HEK293 (cell line): Measurements from ENCODE around the gene ENDOV.

ENCODE experiments used
- KLF16 ChIP-seq: fragments of 450-650 bp; formaldehyde crosslinking; IDR thresholded peaks from 2 replicates; pipeline ENCODE4 v1.5.1; 2017; ENCODE audit warnings: missing biosample characterization, missing genetic modification characterization
- PATZ1 ChIP-seq: fragments of 450-650 bp; formaldehyde crosslinking; IDR thresholded peaks from 2 replicates; pipeline ENCODE4 v1.5.1; 2016; ENCODE audit warnings: missing biosample characterization, missing genetic modification characterization
- REST ChIP-seq: fragments of 450-650 bp; formaldehyde crosslinking; IDR thresholded peaks from 2 replicates; pipeline ENCODE4 v1.5.1; 2016; ENCODE audit warnings: missing biosample characterization, missing genetic modification characterization
- ZNF114 ChIP-seq: fragments of 450-650 bp; formaldehyde crosslinking; IDR thresholded peaks from 2 replicates; pipeline ENCODE4 v1.5.0; 2017; ENCODE audit warnings: missing biosample characterization, missing genetic modification characterization
- ZNF132 ChIP-seq: fragments of 450-650 bp; formaldehyde crosslinking; IDR thresholded peaks from 2 replicates; pipeline ENCODE4 v1.5.1; 2017; ENCODE audit warnings: missing biosample characterization, missing genetic modification characterization, borderline replicate concordance
- ZNF155 ChIP-seq: fragments of 450-650 bp; formaldehyde crosslinking; IDR thresholded peaks from 2 replicates; pipeline ENCODE4 v1.5.1; 2016; ENCODE audit warnings: missing biosample characterization, missing genetic modification characterization
- ZNF302 ChIP-seq: fragments of 450-650 bp; formaldehyde crosslinking; IDR thresholded peaks from 2 replicates; pipeline ENCODE4 v1.5.1; 2016; ENCODE audit warnings: missing biosample characterization, missing genetic modification characterization, low read depth
- ZNF76 ChIP-seq: fragments of 450-650 bp; formaldehyde crosslinking; IDR thresholded peaks from 2 replicates; pipeline ENCODE4; 2016; ENCODE audit warnings: low read depth, missing biosample characterization, missing genetic modification characterization, borderline replicate concordance
- ZSCAN16 ChIP-seq: fragments of 450-650 bp; formaldehyde crosslinking; IDR thresholded peaks from 2 replicates; pipeline ENCODE4 v1.5.1; 2016; ENCODE audit warnings: missing biosample characterization, missing genetic modification characterization
- TF ChIP-seq, protein P1 (sequence below): fragments of 450-650 bp; formaldehyde crosslinking; IDR thresholded peaks from 2 replicates; pipeline ENCODE4 v1.5.1; 2016; ENCODE audit warnings: missing biosample characterization, missing genetic modification characterization
- TF ChIP-seq, protein P2 (sequence below): fragments of 450-650 bp; formaldehyde crosslinking; IDR thresholded peaks from 2 replicates; pipeline ENCODE4 v1.5.1; 2017; ENCODE audit warnings: missing biosample characterization, mild to moderate bottlenecking, missing genetic modification characterization, moderate library complexity

DNA sequence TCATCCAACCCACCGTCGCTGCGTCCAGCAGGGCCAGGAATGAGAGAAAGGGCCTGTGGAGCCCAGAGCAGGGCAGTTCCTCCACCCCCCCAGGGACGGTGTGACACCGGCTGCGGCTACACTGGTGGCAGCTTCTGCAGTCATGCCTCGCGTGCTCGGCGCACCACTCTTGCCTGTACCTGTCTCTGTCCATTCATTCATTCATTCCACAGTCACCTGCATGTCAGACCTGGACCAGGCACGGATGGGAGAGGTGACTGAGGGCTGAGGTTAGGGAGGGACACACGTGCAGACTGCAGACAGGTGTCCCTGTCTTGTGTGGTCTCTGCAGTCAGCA lies 27.3 kb downstream of the ENDOV start:
- TF ChIP-seq ZNF302 (tag by site-specific recombination) (no peak), ZNF132 (no peak), KLF16 (tag by site-specific recombination) (no peak), ZNF155 (tag by site-specific recombination) (no peak), ZSCAN16 (tag by site-specific recombination) (no peak), ZNF114 (tag by site-specific recombination) (no peak), REST (tag by site-specific recombination) (no peak), ZNF76 (no peak), PATZ1 (no peak)
- TF ChIP-seq, protein P1, sequence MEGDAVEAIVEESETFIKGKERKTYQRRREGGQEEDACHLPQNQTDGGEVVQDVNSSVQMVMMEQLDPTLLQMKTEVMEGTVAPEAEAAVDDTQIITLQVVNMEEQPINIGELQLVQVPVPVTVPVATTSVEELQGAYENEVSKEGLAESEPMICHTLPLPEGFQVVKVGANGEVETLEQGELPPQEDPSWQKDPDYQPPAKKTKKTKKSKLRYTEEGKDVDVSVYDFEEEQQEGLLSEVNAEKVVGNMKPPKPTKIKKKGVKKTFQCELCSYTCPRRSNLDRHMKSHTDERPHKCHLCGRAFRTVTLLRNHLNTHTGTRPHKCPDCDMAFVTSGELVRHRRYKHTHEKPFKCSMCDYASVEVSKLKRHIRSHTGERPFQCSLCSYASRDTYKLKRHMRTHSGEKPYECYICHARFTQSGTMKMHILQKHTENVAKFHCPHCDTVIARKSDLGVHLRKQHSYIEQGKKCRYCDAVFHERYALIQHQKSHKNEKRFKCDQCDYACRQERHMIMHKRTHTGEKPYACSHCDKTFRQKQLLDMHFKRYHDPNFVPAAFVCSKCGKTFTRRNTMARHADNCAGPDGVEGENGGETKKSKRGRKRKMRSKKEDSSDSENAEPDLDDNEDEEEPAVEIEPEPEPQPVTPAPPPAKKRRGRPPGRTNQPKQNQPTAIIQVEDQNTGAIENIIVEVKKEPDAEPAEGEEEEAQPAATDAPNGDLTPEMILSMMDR (tag by site-specific recombination), result no peak
- TF ChIP-seq, protein P2, sequence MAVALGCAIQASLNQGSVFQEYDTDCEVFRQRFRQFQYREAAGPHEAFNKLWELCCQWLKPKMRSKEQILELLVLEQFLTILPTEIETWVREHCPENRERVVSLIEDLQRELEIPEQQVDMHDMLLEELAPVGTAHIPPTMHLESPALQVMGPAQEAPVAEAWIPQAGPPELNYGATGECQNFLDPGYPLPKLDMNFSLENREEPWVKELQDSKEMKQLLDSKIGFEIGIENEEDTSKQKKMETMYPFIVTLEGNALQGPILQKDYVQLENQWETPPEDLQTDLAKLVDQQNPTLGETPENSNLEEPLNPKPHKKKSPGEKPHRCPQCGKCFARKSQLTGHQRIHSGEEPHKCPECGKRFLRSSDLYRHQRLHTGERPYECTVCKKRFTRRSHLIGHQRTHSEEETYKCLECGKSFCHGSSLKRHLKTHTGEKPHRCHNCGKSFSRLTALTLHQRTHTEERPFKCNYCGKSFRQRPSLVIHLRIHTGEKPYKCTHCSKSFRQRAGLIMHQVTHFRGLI (tag by site-specific recombination), result no peak
